ENCODE results near the gene PHEX.

The PHEX gene

GRCh38 chrX:22194660-22194945 is 162.5 kb downstream of the PHEX start:
- no peak for DNase-seq (ENCODE audit: low read depth)
- TF ChIP-seq, protein P1, sequence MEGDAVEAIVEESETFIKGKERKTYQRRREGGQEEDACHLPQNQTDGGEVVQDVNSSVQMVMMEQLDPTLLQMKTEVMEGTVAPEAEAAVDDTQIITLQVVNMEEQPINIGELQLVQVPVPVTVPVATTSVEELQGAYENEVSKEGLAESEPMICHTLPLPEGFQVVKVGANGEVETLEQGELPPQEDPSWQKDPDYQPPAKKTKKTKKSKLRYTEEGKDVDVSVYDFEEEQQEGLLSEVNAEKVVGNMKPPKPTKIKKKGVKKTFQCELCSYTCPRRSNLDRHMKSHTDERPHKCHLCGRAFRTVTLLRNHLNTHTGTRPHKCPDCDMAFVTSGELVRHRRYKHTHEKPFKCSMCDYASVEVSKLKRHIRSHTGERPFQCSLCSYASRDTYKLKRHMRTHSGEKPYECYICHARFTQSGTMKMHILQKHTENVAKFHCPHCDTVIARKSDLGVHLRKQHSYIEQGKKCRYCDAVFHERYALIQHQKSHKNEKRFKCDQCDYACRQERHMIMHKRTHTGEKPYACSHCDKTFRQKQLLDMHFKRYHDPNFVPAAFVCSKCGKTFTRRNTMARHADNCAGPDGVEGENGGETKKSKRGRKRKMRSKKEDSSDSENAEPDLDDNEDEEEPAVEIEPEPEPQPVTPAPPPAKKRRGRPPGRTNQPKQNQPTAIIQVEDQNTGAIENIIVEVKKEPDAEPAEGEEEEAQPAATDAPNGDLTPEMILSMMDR (IDR thresholded peaks at IDR 0.05; ENCODE audit: insufficient read depth, low read depth, low read length, missing control alignments), result no peak

GRCh38 chrX:22196149-22196548 is 164.0 kb downstream of the PHEX start:
- H3K4me3 ChIP-seq (ENCODE audit: low read length), result no peak overlapping the region
- TF ChIP-seq, protein P1 (IDR thresholded peaks at IDR 0.05; ENCODE audit: insufficient read depth, low read depth, low read length, missing control alignments), result no peak
- DNase-seq (ENCODE audit: low read depth), result no peak

More at GRCh38 chrX:22194660-22194945, 162.5 kb downstream of the PHEX start:
- no peak overlapping the region for H3K4me3 ChIP-seq (ENCODE audit: low read length)

- H3K4me3 ChIP-seq (ENCODE audit: low read length), result no peak overlapping the region
- DNase-seq (ENCODE audit: low read depth), result no peak
- TF ChIP-seq, protein P1 (IDR thresholded peaks at IDR 0.05; ENCODE audit: insufficient read depth, low read depth, low read length, missing control alignments), result no peak
These were observed 170.1 kb downstream of the PHEX start for GRCh38 chrX:22202251-22202650.

DNA sequence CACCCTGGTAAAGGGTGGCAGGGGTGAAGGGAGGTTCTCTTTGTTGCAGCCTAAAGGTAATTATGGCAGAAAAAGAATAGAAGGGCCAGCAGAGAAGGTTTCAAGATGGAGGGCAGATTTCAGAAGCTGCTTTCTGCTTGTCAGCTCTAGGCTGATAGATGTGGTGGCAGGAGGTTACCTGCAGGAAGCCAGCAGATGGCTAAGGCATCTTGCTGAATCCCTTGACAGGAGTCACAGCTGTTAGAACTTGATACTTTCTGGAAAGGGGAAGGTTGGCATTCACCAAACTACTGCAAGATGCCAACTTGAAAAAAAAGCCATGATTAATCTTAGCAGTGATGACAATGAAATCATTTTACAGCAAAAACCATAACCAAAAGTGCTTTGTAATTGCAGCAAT is 171.1 kb downstream of the PHEX start:
- no peak overlapping the region for H3K4me3 ChIP-seq (ENCODE audit: low read length)
- TF ChIP-seq, protein P1 (IDR thresholded peaks at IDR 0.05; ENCODE audit: insufficient read depth, low read depth, low read length, missing control alignments), result no peak
- DNase-seq (ENCODE audit: low read depth), result no peak

- no peak overlapping the region for H3K4me3 ChIP-seq (ENCODE audit: low read length)
- DNase-seq (ENCODE audit: low read depth), result no peak
- TF ChIP-seq, protein P1 (IDR thresholded peaks at IDR 0.05; ENCODE audit: insufficient read depth, low read depth, low read length, missing control alignments), result no peak
These were observed 174.7 kb downstream of the PHEX start for GRCh38 chrX:22206781-22207180.

DNA sequence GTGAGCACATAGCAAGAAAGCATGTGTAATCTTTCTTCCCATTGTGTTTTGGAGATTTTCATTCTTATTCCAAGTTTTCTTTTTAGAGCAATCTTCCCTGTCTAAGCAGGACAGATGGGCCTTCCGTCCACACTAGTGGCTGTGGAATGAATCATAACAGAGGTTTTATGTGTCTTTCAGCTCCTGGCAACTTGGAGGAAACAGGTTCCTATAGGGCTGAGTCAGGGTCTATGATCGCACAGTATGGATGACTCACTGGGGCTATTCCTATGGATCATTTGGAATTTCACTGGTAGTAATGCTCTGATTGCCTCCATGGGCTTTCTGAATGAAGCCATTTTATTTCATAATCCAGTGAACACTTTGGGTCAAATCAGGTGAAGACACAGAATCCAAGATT is 188.8 kb downstream of the PHEX start:
- no peak overlapping the region for H3K4me3 ChIP-seq (ENCODE audit: low read length)
- TF ChIP-seq, protein P1 (IDR thresholded peaks at IDR 0.05; ENCODE audit: insufficient read depth, low read depth, low read length, missing control alignments), result no peak
- DNase-seq (ENCODE audit: low read depth), result peak; percentile 91

GRCh38 chrX:22234380-22234779 is 202.3 kb downstream of the PHEX start:
- H3K4me3 ChIP-seq (ENCODE audit: low read length), result no peak overlapping the region
- DNase-seq (ENCODE audit: low read depth), result no peak
- TF ChIP-seq, protein P1 (IDR thresholded peaks at IDR 0.05; ENCODE audit: insufficient read depth, low read depth, low read length, missing control alignments), result no peak
